SKM-1 (cell line): ENCODE measurements around the gene EFCAB14.
A peak's percentile ranks its signal among the peaks of the same experiment; 100 is the strongest.
"Not testable (repeated sequence)": the region's sequence is repeated elsewhere in the genome, so short reads cannot be mapped to it uniquely, and the experiment has no call there.

Experiments used
- DNase-seq: peaks from one replicate; lab custom pipeline; 2025; ENCODE audit not compliant: unreplicated experiment; lab: John Stamatoyannopoulos, UW

The EFCAB14 gene

GRCh38 chr1:46687093-46687659 lies 31.7 kb downstream of the EFCAB14 start:
- DNase-seq: no peak

- no peak for DNase-seq
Observed at GRCh38 chr1:46686255-46686654, 32.7 kb downstream of the EFCAB14 start.

- DNase-seq: no peak
Observed at GRCh38 chr1:46684670-46685069, 34.2 kb downstream of the EFCAB14 start.

GRCh38 chr1:46682064-46682463 lies 36.9 kb downstream of the EFCAB14 start:
- no peak for DNase-seq

- DNase-seq: no peak
Observed at GRCh38 chr1:46681333-46682034, 37.4 kb downstream of the EFCAB14 start.

- no peak for DNase-seq
Observed at GRCh38 chr1:46679789-46680573, 38.9 kb downstream of the EFCAB14 start.

GRCh38 chr1:46677339-46677738 lies 41.6 kb downstream of the EFCAB14 start:
- no peak for DNase-seq

- no peak for DNase-seq
Observed at GRCh38 chr1:46676531-46676930, 42.4 kb downstream of the EFCAB14 start.

GRCh38 chr1:46675549-46676314 lies 43.2 kb downstream of the EFCAB14 start:
- DNase-seq: no peak

- DNase-seq: no peak
Observed at GRCh38 chr1:46673749-46674182, 45.1 kb downstream of the EFCAB14 start.

- DNase-seq: no peak
Observed at GRCh38 chr1:46672696-46673095, 46.2 kb downstream of the EFCAB14 start.

- no peak for DNase-seq
Observed at GRCh38 chr1:46671554-46671953, 47.4 kb downstream of the EFCAB14 start, which contains the start of gene TEX38. Gene TEX38, plus strand, starts transcription at chr1:46671854. Its CDS starts 81 bp downstream, at chr1:46671935.

- DNase-seq: no peak
Observed at GRCh38 chr1:46670134-46670533, 48.8 kb downstream of the EFCAB14 start.

GRCh38 chr1:46667782-46668760 lies 50.8 kb downstream of the EFCAB14 start, which contains the start of gene ATPAF1:
Gene ATPAF1, minus strand, starts transcription at chr1:46668364. Its CDS starts 42 bp downstream, at chr1:46668322.
- DNase-seq: peak; percentile 2

GRCh38 chr1:46665983-46666382 lies 52.9 kb downstream of the EFCAB14 start:
- DNase-seq: no peak

GRCh38 chr1:46662919-46663318 lies 56.0 kb downstream of the EFCAB14 start:
- DNase-seq: not testable (repeated sequence)

- DNase-seq: not testable (repeated sequence)
Observed at GRCh38 chr1:46660116-46660515, 58.8 kb downstream of the EFCAB14 start.

- no peak for DNase-seq
Observed at GRCh38 chr1:46659307-46659870, 59.5 kb downstream of the EFCAB14 start.

GRCh38 chr1:46657775-46658174 lies 61.1 kb downstream of the EFCAB14 start:
- no peak for DNase-seq
